Activated T-helper 2 cell treated with anti-CD3 and anti-CD28 coated beads, Interferon-gamma antibody, Interleukin-2, Interleukin-4, amounts not matched to agents 10 μg/mL and 5 μg/mL and 100 μg/mL, durations not matched to agents 14 hours and 24 hours and 36 hours (primary cell): ENCODE results near the gene KDM4C. TPM values are rescaled to one million over a fixed set of nuclear protein-coding genes. Genes with fewer than 3 reads are reported as not detected.
A peak's percentile ranks its signal among the peaks of the same experiment; 100 is the strongest.

Source experiments
- DNase-seq: peaks from one replicate; pipeline ENCODE4 v3.0.0; 2021; ENCODE audit warnings: low spot score
- H3K27ac Mint-ChIP-seq: one replicate; pipeline ENCODE4 v1.8.0; 2021; ENCODE audit warnings: mixed read lengths
- H3K27me3 Mint-ChIP-seq: one replicate; pipeline ENCODE4 v1.8.0; 2021; ENCODE audit warnings: low read depth, mixed read lengths
- H3K36me3 Mint-ChIP-seq: one replicate; pipeline ENCODE4 v1.8.0; 2021; ENCODE audit warnings: low read depth, mixed read lengths
- H3K4me1 Mint-ChIP-seq: one replicate; pipeline ENCODE4 v1.8.0; 2021; ENCODE audit warnings: low read depth, mixed read lengths
- H3K4me3 Mint-ChIP-seq: one replicate; pipeline ENCODE4 v1.8.0; 2021; ENCODE audit warnings: low read depth, mild to moderate bottlenecking, moderate library complexity, mixed read lengths
- H3K9me3 Mint-ChIP-seq: one replicate; pipeline ENCODE4 v1.8.0; 2021; ENCODE audit warnings: mixed read lengths
- intact Hi-C: fragments of 100-400 bp; cut with micrococcal nuclease; formaldehyde crosslinking; loops from one replicate; pipeline ENCODE4 v1.15.1; 2023
- total RNA-seq: library from RNA; stranded (reverse); gene quantifications from 2 replicates; pipeline ENCODE4 v1.2.3, GENCODE V29; 2022

The KDM4C gene
- total RNA-seq, 1 donor from 2014 or later: 38.4 TPM

DNA sequence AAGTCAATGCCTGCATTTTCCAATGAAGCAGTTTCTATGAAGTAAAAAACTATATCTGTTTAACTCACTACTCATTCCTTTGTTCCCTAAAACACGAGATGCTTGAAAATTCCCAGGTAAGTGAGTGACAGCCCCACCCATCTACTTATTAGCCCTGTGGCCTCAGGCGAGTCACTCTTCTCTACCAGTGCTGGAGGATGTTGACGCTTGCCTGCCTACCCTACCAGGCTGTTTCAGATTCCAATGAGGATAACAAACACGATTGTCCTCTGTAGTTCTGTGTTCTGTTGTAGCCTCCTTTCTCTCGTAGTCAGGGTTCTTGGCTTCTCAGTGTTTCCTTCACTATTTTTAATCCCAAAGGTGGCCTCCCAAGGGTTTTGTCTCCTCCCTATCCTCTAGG is 388.8 kb downstream of the KDM4C start:
- peaks cover 16% of the 10 kb centered on the region for H3K4me1 Mint-ChIP-seq
- DNase-seq: no peak
- no peaks in the 10 kb centered on the region for H3K9me3 Mint-ChIP-seq
- peaks cover 12% of the 10 kb centered on the region for H3K36me3 Mint-ChIP-seq
- intact Hi-C loops: no loop called here
- no peaks in the 10 kb centered on the region for H3K27me3 Mint-ChIP-seq
- H3K27ac Mint-ChIP-seq: no peak overlapping the region
- H3K4me3 Mint-ChIP-seq: no peak overlapping the region

DNA sequence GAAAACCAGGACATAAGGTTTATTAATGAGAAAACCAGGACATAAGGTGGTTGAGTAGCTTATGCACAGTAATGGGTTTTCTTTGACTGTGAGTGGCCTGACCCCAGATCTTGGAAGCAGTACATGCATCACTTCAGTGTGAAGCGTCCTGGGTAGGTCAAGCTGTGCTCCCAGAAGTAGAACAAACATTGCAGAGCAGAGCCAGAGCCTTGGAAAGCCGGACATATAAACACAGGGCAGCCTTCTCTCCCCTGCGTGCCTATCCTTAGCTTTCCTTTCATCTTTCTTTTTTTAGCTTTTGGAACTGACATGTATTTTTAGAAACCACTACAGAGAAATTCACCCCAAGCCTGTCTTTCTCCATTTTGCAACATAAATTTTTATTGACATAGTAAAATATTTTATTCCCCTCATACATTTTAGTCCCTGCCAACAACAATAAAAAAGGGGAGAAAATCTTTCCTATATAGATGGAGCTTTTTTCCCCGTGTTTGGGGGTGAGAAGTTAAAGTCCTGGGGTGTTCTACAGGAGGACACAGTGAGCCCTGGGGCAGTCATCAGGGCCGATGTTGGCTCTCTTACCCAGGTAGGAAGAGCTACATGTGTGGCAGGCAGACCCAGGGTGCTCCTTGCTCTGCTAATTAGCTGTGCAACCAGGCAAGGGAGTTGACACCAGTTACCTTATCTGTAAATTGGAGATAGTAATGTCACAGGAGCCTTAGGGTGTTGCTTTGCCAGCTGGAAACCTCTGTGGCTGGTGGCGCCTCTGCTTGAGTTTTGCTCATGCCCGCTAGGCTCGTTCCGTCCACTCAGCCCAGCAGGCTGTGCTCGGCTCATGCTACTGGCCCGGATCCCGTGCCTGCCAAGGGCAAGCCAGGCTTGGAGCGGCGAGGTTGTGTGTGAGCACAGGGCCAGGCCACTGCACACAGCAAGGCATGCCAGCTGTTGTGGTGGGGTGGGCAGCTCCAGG is 389.6 kb downstream of the KDM4C start:
- DNase-seq: no peak
- no peak overlapping the region for H3K4me3 Mint-ChIP-seq
- H3K27me3 Mint-ChIP-seq: no peaks in the 10 kb centered on the region
- peaks cover 10% of the 10 kb centered on the region for H3K36me3 Mint-ChIP-seq
- no peak overlapping the region for H3K27ac Mint-ChIP-seq
- no peaks in the 10 kb centered on the region for H3K9me3 Mint-ChIP-seq
- H3K4me1 Mint-ChIP-seq: peaks cover 17% of the 10 kb centered on the region
- intact Hi-C loops: no loop called here

DNA sequence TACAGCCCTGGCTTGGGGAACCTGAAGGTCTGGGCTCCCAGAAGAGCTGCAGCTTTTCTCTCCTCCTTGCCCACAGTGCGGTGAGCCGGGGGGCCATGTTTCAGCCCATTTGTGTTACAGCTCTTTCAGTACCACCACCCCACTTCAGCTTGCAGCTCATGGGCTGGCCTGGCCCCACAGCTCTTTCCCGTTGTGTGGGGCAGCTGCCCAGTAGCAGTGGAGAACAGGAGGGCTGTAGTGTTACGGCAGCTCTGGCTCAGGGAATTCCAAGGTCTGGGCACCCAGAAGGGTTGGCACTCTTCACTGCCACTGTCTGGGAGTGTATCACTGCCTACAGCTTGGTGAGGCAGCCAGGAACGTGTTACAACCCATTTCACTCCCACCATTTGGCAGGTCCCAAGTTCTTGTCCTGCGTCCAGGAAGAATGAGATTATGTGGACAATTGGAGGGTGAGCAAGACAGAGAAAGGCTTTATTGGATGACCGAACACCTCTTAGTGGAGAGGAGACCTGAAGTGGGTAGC is 390.5 kb downstream of the KDM4C start:
- Mint-ChIP-seq H3K9me3 (no peaks in the 10 kb centered on the region), H3K4me1 (peaks cover 18% of the 10 kb centered on the region), H3K27ac (no peak overlapping the region), H3K36me3 (peaks cover 10% of the 10 kb centered on the region), H3K4me3 (no peak overlapping the region), H3K27me3 (no peaks in the 10 kb centered on the region)
- intact Hi-C loops: no loop called here
- no peak for DNase-seq

GRCh38 chr9:7149258-7149657 is 391.5 kb downstream of the KDM4C start:
- intact Hi-C loops: no loop called here
- peaks cover 10% of the 10 kb centered on the region for H3K36me3 Mint-ChIP-seq
- H3K4me3 Mint-ChIP-seq: no peak overlapping the region
- no peaks in the 10 kb centered on the region for H3K27me3 Mint-ChIP-seq
- DNase-seq: no peak
- H3K4me1 Mint-ChIP-seq: peaks cover 18% of the 10 kb centered on the region
- H3K9me3 Mint-ChIP-seq: no peaks in the 10 kb centered on the region
- H3K27ac Mint-ChIP-seq: no peak overlapping the region

DNA sequence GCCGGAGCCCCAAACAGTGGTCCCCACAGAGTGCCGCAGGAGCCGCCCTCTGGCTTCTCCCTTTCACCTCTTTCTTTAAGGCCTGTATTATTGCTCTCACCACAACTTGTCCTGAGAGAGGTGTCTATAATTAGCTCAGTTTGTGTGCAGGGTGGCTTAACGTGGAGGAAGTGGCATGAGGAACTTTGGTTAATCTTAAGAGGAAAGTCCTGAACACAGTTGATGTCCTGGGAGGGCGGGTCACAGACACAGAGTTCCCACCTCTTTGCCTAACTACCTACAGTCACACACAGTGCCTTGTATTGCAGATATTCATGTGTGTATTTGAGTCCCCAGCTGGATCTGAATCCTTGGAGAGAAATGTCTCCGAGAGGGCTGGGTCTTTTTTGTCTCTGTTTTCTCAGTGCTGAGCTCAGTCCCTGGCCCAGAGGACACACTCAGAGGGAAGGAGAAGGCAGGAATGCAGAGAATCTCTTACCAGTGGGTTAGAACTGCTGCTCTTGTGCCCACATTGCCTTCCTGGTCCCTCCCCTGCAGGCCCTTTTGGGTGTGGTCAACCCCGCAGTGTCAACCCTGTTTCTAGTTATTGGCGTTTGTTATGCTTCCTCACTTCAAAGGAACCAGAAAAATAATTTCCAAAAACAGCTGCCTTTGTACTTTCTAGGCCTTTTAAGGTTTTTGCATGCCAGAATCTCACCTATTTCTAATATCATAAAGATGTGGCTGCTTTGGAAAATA is 392.5 kb downstream of the KDM4C start:
- Mint-ChIP-seq H3K4me3 (no peak overlapping the region), H3K9me3 (no peaks in the 10 kb centered on the region), H3K27ac (peak overlapping the region; percentile 31), H3K36me3 (peaks cover 15% of the 10 kb centered on the region), H3K4me1 (peaks cover 18% of the 10 kb centered on the region), H3K27me3 (no peaks in the 10 kb centered on the region)
- intact Hi-C loops: no loop called here
- peak; percentile 20 for DNase-seq

- peaks cover 31% of the 10 kb centered on the region for H3K36me3 Mint-ChIP-seq
- H3K9me3 Mint-ChIP-seq: no peaks in the 10 kb centered on the region
- DNase-seq: no peak
- H3K27me3 Mint-ChIP-seq: no peaks in the 10 kb centered on the region
- no peak overlapping the region for H3K27ac Mint-ChIP-seq
- no peak overlapping the region for H3K4me3 Mint-ChIP-seq
- peaks cover 18% of the 10 kb centered on the region for H3K4me1 Mint-ChIP-seq
- intact Hi-C loops: no loop called here
Measured at GRCh38 chr9:7153134-7153533, 395.4 kb downstream of the KDM4C start.

DNA sequence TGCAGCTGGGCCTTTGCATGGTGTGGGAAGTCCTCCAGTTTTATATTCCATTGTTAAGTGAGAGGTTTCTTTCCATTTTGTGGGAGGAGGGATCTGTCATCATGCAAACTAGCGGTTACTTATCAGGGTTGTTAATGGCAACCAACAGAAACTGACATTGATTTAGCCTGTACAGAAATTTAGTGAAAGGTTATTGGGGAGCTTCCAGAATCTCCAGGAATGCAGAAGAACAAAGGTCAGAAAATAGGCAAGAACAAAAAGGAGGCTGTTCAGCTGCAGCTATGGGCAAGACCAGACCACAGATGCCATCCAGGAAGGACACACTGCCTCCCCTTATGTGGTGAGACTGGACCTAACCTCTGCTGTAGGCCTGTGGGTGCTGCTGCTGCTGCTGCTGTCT is 395.8 kb downstream of the KDM4C start:
- no peaks in the 10 kb centered on the region for H3K27me3 Mint-ChIP-seq
- H3K4me1 Mint-ChIP-seq: peaks cover 23% of the 10 kb centered on the region
- peaks cover 36% of the 10 kb centered on the region for H3K36me3 Mint-ChIP-seq
- no peaks in the 10 kb centered on the region for H3K9me3 Mint-ChIP-seq
- no peak overlapping the region for H3K4me3 Mint-ChIP-seq
- intact Hi-C loops: no loop called here
- no peak for DNase-seq
- H3K27ac Mint-ChIP-seq: no peak overlapping the region

- Mint-ChIP-seq H3K4me1 (peaks cover 23% of the 10 kb centered on the region), H3K4me3 (no peak overlapping the region), H3K27ac (no peak overlapping the region), H3K9me3 (no peaks in the 10 kb centered on the region), H3K36me3 (peaks cover 36% of the 10 kb centered on the region), H3K27me3 (no peaks in the 10 kb centered on the region)
- no peak for DNase-seq
- intact Hi-C loops: no loop called here
Measured at GRCh38 chr9:7154003-7154619, 396.3 kb downstream of the KDM4C start.

DNA sequence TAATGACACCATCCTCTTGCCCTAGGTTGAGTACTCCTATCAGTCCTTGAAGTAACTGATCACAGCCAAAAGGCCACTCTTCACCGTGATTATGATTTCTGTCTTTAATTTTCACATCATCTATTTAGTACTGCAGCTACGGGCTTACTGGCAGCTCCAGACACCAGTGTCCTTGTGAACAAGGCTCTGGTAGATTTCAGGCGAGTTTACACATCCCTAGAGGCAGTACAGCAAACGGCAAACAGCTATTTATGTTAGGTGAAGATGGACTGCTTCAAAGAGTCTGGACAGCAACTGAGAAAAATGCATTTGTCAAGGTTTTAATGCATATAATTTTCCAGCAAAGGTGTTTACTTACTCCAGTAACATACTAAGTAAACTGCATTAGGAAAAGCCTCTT is 396.9 kb downstream of the KDM4C start:
- DNase-seq: no peak
- peaks cover 20% of the 10 kb centered on the region for H3K4me1 Mint-ChIP-seq
- no peaks in the 10 kb centered on the region for H3K9me3 Mint-ChIP-seq
- no peak overlapping the region for H3K27ac Mint-ChIP-seq
- intact Hi-C loops: no loop called here
- no peak overlapping the region for H3K4me3 Mint-ChIP-seq
- peaks cover 33% of the 10 kb centered on the region for H3K36me3 Mint-ChIP-seq
- H3K27me3 Mint-ChIP-seq: no peaks in the 10 kb centered on the region

- Mint-ChIP-seq H3K27me3 (no peaks in the 10 kb centered on the region), H3K4me1 (peaks cover 5% of the 10 kb centered on the region), H3K27ac (no peak overlapping the region), H3K4me3 (no peak overlapping the region), H3K9me3 (no peaks in the 10 kb centered on the region), H3K36me3 (peaks cover 30% of the 10 kb centered on the region)
- DNase-seq: no peak
- intact Hi-C loops: no loop called here
Measured at GRCh38 chr9:7161469-7161868, 403.7 kb downstream of the KDM4C start.

DNA sequence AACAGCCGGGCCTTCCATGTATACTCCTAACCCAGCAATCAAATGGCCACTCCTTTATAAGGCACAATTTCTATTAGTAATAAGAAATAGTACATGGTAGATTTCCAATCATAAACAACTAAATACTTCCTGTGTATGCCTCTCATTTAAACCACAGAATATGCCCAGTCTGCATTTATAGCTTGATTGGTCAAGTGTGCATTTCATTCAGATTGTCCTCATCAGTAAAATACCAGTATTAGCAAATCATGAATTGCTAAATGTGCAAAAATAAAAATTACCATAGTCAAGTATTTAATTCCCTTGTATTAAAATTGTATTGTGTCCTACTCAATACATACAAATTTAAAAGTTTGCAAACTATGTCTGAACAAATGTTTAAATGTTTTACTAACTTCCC is 406.2 kb downstream of the KDM4C start:
- peaks cover 21% of the 10 kb centered on the region for H3K36me3 Mint-ChIP-seq
- no peak for DNase-seq
- no peaks in the 10 kb centered on the region for H3K27me3 Mint-ChIP-seq
- no peak overlapping the region for H3K27ac Mint-ChIP-seq
- H3K4me3 Mint-ChIP-seq: no peak overlapping the region
- no peaks in the 10 kb centered on the region for H3K4me1 Mint-ChIP-seq
- intact Hi-C loops: no loop called here
- H3K9me3 Mint-ChIP-seq: no peaks in the 10 kb centered on the region

GRCh38 chr9:7164440-7165330 is 406.9 kb downstream of the KDM4C start:
- H3K27ac Mint-ChIP-seq: no peak overlapping the region
- peaks cover 24% of the 10 kb centered on the region for H3K36me3 Mint-ChIP-seq

More at GRCh38 chr9:7164440-7165330, 406.9 kb downstream of the KDM4C start:
- intact Hi-C loops: no loop called here
- DNase-seq: no peak
- Mint-ChIP-seq H3K27me3 (no peaks in the 10 kb centered on the region), H3K4me3 (no peak overlapping the region), H3K9me3 (no peaks in the 10 kb centered on the region), H3K4me1 (no peaks in the 10 kb centered on the region)
